ENCODE data around the gene PSMD4. TPM values are rescaled to one million over a fixed set of nuclear protein-coding genes. Genes with fewer than 3 reads are reported as not detected.
"Not testable (repeated sequence)": the region's sequence is repeated elsewhere in the genome, so short reads cannot be mapped to it uniquely, and the experiment has no call there.

Gene PSMD4
- polyA plus RNA-seq (ENCODE audit: insufficient read length in 4 of 4): 100 to 1,000 TPM; 107 to 174 (median 153) TPM

DNA sequence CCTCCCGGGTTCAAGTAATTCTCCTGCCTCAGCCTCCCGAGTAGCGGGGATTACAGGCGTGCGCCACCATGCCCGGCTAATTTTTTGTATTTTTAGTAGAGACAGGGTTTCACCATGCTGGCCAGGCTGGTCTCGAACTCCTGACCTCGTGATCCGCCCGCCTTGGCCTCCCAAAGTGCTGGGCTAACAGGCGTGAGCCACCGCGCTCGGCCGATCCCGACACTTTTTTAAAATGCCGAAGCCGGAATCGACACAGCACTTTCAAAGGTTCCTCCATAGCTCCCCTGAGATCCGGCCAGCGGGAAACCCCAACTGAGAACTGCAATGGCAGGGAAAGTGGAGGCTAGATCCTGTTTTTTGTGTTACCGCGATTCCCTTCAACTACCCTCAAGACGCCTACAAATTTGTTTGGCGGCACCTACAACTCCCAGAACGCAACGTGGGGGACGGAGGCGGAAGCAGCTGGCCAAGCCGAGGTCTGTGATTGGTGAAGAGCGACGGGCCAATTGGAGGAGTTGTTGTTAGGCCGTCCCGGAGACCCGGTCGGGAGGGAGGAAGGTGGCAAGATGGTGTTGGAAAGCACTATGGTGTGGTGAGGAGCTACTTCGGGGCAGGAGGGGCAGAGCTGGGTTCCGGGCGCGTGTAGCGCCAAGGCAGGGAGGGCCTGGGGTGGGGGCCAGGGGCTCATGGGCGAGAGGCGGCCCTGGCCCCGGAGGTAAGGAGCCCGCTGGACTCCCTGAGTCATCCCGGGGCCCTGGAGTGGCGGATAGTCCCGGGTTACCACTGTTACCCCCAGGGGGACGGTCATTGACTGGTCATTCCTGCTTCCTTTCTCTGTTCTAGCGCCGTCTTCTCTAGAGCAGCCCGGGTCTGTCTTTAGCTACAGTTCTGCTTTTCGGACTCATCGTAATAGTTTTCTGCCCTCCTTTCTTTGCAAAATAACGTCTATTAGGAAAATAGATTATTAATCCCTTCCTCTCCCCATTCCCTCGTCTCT, at the start of gene PSMD4:
PSMD4 (plus strand) TSS at position 518 of the 997 bp plus-strand sequence; CDS start at position 567, 49 bp downstream.
- DNase-seq (ENCODE audit: low read depth in 4 of 4, low spot score in 3 of 4): peak; percentile 91 to 98 (median 94)

DNA sequence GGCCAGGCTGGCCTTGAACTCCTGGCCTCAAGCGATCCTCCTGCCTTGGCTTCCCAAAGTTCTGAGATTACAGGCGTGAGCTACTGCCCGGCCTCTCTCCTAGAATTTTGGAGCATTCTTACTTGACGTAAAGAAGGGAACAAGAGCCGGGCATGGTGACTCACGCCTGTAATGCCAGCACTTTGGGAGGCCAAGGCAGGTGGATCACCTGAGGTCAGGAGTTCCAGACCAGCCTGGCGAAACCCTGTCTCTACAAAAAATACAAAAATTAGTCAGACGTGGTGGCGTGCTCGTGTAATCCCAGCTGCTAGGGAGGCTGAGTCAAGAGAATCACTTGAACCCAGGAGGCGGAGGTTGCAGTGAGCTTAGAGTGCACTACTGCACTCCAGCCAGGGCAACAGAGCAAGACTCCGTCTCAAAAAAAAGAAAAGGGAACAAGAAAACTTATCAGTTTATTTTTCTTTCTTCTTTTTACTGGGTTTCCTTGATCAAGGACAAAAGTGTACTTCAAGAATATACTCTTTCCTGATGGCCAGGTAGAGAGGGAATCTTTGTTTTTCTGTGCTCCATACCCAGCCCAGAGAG, 49.1 kb upstream of the PSMD4 start:
- DNase-seq (ENCODE audit: low read depth in 4 of 4, low spot score in 3 of 4): not testable (repeated sequence)

DNA sequence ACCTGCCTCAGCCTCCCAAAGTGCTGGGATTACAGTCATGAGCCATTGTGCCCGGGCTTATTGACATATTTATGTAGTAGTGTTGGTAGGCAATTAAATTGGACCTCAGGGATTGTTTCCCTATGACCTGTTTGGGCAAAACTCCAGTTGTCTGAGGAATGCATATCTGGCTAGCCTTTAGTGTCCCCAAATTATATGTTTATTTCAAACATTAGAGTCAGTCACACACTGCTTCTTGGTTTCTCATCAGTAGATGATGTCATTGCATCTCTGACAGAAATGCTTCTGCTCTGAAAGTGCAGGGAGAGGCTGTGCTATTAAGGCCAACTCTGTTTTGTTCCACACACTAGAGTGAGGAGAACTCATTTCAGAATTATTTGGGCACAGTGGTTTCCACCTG, 43.7 kb upstream of the PSMD4 start:
- DNase-seq (ENCODE audit: low read depth in 4 of 4, low spot score in 3 of 4): no peak

DNA sequence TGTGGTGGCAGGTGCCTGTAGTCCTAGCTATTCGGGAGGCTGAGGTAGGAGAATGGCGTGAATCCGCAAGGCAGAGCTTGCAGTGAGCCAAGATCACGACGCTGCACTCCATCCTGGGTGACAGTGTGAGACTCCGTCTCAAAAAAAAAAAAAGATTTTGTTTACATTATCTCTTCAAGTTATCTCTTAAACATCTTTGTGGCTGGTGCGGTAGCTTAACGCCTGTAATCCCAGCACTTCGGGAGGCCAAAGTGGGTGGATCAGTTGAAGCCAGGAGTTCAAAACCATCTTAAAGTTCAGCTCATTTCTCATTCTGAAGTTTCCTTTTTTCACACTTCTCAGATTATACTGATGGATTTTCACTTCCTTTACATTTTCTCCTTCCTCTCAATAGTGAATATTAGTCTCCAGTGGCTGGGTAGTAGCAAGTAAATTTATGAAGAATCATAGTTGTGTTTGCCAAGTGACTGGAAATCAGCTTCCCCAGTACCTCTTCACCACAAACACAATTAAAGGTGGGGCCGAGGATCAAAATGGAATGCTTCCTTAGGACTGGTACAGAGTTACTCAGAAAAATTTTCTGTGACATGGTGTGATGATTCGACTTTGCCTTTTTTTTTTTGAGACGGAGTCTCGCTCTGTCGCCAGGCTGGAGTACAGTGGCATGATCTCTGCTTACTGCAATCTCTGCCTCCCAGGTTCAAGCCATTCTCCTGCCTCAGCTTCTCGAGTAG, 42.4 kb upstream of the PSMD4 start:
- DNase-seq (ENCODE audit: low read depth in 4 of 4, low spot score in 3 of 4): no peak

DNA sequence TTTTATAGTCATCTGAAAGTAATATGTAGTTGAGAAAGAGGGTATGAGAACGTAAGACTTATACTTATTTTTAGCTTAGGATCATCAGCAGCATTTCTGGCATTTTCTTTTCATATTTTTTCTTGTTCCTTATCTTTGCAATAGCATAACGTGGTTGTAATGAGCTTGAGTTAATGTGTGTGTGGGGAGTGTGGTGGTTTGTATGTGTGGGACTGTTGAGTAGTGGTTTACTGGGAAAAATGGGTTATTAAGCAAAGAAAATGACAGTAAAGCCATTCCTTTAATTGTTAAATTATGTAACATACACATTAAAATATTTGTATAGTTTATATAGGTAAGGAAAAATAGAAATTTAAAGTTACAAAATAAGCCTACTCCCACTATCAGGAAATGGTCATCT, 41.0 kb upstream of the PSMD4 start:
- DNase-seq (ENCODE audit: low read depth in 4 of 4, low spot score in 3 of 4): no peak

DNA sequence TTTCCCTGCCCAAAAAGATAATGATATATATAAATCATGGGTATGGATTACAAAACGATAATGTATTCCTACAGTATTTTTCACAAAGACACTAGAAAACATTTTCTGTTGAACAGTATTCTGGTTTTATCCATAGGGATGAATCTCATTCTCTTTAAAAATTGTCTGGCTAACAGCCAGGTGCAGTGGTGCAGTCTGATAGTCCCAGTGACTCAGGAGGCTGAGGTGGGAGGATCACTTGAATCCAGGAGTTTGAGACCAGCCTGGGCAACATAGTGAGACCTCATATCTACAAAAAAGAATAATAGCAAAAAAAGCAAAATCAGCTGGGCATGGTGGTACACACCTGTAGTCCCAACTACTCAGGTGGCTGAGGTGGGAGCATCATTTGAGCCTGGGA, 32.9 kb upstream of the PSMD4 start:
- no peak for DNase-seq (ENCODE audit: low read depth in 4 of 4, low spot score in 3 of 4)

DNA sequence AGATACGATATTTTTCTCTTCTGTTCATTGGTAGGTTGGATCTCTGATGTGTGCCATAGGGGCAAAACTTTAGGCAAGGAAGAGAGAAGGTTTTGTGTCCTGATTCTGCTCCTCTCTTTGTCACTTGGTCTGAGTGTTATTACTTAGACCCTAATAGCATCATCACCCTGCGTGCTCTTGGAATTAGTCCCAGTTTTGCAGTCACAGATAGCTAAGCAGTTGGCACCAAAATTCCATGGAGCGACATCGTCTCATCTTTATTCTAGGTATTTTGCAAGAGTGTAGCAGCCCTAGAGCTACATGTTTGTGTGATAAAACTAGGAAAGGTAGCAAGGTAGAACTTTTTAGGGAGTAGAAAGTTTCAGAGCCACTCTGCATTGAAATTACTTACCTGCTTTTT, 32.4 kb upstream of the PSMD4 start:
- DNase-seq (ENCODE audit: low read depth in 4 of 4, low spot score in 3 of 4): no peak

DNA sequence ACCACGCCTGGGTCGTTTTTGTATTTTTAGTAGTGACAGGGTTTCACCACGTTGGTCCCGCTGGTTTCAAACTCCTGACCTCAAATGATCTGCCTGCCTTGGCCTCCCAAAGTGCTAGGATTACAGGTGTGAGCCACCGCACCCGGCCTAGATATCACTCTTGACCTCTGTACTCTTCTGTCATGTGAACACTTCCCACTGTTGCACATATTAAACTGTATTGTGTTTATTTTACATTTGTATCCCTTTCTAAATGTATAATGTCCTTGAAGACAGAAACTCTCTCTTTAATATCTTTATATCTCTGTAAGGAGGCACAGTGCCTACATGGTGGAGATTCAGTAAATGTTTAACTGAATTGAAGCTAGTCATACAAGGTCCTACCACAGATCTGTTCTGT, 19.3 kb upstream of the PSMD4 start:
- DNase-seq (ENCODE audit: low read depth in 4 of 4, low spot score in 3 of 4): no peak

DNA sequence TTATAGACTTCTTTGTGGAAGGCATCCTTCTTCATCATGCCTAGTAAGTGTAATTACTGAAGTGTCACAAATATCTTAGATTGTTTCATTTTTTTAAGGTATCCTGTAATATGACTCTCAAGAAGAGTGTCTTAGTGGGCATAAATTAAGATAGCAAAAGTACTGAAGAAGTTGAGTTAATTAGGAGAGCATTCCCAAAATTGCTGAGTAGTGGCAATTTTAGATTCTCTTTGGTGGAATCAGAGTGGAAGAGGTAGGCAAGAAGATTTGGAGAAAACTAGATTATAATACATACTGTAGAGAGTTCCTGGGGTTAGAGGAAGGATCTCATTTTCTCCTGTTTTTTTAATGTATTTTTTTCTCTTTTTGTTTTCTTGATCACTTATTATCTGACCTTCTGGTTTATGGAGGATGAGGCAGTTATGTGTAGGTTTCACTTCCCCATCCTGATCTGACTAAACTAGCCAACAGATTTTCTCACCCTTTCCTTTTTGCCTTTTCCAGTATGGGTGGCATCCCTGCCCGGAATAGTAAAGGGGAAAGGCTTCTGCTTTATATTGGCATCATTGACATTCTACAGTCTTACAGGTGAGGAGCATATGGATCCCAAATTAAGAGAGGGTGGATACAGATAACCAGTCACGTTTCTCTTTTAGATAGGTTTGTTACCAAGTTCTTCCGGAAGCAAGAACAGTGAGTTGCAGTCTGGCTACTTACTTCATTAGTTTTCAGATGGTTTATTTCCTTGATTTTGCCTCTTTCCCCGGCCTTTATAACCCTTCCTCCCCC, 16.7 kb upstream of the PSMD4 start:
- no peak for DNase-seq (ENCODE audit: low read depth in 4 of 4, low spot score in 3 of 4)

DNA sequence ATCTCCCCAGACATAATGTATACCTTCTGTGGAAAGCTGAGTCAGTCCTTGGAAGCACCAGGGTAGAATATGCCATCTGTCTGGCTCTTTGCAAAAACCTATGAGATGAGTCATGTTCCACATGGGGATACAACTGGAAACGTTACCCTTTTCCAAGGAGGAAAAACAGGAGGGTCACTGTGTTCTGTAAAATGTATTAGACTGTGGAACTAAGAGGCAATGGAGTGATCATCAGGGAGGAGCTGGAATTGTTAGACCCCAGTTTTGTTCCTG, 16.1 kb upstream of the PSMD4 start:
- no peak for DNase-seq (ENCODE audit: low read depth in 4 of 4, low spot score in 3 of 4)

DNA sequence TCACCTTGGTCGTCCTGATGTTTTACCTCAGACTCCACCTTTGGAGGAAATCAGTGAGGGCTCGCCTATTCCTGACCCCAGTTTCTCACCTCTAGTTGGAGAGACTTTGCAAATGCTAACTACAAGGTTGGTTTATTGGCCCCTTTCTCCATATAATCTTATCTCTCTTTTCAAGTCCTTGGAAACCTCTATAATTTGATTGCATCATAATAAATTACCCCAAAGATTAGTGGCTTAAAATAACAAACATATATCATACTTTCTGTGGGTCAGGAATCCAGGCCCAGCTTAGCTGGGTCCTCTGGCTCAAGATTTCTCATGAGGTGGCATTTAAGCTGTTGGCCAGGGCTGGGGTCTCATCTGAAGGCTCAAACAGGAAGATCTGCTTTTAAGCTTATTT, 12.1 kb upstream of the PSMD4 start:
- no peak for DNase-seq (ENCODE audit: low read depth in 4 of 4, low spot score in 3 of 4)

DNA sequence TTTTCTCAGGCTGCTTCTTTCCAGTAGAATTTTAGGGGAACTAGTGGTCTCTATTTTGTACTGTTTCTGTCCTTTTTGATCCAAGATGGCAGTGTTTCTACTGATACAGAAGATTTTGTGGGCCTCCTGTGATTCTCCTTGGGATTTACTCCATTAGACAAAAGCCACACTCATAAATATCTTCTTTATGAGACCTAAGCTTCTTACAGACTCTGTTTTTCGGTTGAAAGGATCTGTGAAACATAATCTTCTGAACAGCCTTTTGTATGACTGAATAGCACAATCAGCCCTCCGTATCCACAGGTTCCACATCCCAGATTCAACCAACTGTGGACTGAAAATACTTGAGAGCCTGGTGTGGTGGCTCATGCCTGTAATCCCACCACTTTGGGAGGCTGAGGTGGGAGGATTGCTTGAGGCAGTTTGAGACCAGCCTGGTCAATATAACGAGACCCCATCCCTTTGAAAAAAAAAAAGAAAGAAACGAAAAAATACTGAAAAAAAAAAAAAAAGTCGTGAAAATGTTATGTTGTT, 10.8 kb upstream of the PSMD4 start:
- no peak for DNase-seq (ENCODE audit: low read depth in 4 of 4, low spot score in 3 of 4)

DNA sequence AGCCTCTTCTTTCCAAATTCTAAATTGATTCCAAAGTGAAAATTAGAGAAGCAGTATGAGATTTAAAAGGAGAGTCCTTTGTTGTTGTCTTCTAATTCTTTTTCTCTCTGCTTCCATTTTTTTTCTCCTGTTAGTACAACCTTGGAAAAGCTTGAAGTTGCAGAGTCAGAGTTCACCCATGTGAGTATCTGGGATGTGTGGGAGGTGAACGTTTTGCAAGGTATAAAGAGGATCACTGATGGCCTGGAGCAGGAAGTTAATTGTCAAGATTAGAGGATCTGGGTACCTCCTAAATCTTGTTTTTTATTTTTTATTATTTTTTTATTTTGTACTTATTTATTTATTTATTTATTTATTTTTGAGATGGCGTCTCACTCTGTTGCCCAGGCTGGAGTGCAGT, 7.7 kb upstream of the PSMD4 start:
- no peak for DNase-seq (ENCODE audit: low read depth in 4 of 4, low spot score in 3 of 4)

DNA sequence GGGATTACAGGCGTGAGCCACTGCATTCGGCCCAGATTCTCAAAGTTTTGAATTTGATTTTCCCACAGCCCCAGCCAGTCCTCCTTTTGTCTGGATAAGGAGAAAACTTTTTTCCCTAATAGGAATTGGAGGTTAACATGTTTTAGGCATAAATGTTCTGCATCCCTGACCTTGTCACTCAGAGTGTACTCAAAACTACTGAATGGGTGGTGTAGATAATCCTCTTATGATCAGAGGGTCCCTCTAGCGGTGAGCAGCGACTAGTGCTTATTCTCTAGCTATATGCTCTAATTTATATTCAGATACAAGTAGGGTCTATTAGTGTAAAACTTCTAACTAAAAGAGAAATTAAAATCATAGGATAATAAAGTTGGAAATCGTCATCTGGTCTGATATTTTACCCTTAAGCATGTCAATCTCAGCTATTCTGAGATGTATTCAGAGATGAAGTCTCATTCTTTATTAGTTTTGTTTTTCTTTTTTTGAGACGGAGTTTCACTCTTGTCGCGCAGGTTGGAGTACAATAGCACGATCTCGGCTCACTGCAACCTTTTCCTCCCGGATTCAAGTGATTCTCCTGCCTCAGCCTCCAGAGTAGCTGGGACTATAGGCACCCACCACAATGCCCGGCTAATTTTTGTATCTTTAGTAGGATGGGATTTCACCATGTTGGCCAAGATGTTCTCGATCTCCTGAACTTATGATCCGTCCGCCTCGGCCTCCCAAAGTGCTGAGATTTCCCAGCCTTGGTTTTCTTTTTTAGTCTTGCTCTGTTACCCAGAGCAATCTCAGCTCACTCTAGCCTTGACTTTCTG, 2.7 kb upstream of the PSMD4 start:
- peak in 3 of 4 donors; percentile 26 to 45 (median 44) for DNase-seq (ENCODE audit: low read depth in 4 of 4, low spot score in 3 of 4)

DNA sequence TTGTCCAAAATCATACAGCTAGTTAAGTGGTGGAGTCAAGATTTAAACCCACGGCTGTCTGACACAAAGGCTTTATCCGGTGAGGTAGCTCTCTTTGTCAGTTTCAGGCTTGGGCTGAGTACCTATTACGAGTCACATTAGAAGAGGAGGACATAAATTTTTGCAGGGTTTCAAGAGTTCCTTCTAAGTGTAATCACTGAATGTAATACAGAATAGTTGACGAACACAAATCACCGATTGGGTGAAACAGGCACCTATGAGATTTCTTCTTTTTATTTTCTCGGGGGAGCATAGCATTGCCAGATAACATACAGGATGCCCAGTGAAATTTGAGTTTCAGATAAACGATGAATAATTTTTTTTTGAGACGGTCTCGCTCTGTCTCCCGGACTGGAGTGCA, 847 bp downstream of the PSMD4 start:
- no peak for DNase-seq (ENCODE audit: low read depth in 4 of 4, low spot score in 3 of 4)

DNA sequence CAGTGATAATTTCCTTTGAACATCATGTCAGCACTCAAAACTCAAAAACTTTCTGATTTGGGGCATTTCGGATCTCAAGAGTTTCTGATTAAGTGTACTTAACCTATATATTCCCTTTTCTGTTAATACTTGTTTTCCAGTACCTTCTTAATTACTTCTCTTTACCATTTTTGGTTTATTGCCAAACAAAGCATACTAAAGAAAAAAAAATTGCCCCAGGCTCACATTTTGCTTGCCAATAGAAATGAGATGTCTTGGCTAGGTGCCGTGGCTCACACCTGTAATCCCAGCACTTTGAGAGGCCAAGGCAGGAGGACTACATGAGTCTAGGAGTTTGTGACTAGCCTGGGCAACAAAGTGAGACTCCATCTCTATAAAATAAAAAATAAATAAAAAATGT, 4.8 kb downstream of the PSMD4 start:
- no peak for DNase-seq (ENCODE audit: low read depth in 4 of 4, low spot score in 3 of 4)

DNA sequence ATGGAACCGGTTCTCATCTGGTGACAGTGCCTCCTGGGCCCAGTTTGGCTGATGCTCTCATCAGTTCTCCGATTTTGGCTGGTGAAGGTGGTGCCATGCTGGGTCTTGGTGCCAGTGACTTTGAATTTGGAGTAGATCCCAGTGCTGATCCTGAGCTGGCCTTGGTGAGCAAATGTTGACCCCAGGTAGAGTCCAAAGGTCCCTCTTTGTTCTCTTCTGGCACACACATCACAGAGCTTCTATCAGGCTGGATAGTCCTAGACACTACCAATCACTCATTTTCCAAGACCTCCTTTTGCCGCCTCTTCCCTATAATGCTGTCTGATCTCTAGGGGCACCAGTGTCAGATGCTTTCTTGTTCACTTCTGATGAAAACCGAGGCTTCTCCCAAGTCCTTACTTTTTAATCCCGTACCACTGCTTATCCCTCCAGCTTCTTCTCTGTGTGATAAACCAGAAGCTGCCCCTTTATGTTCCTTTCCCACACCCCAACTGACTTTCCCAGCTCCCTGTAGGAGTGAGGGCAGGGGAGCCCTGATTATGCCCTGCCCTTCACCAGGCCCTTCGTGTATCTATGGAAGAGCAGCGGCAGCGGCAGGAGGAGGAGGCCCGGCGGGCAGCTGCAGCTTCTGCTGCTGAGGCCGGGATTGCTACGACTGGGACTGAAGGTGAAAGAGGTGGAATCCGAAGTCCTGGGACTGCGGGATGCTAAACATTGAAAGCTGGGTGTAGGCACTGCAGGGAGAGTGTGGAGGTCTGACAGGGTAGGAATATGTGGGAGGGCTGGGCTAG, 11.1 kb downstream of the PSMD4 start:
- no peak for DNase-seq (ENCODE audit: low read depth in 4 of 4, low spot score in 3 of 4)

DNA sequence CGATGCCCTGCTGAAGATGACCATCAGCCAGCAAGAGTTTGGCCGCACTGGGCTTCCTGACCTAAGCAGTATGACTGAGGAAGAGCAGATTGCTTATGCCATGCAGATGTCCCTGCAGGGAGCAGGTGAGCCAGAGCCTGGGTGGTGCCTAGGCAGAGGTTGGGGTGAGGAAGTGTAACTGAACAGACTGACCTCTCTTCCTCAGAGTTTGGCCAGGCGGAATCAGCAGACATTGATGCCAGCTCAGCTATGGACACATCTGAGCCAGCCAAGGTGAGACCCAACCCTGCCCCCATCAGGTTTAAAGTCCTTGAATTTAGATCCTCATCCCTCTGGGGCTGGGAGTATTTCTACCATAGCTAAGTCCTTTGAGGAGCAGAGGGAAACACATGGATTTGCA, 11.8 kb downstream of the PSMD4 start:
- DNase-seq (ENCODE audit: low read depth in 4 of 4, low spot score in 3 of 4): no peak

DNA sequence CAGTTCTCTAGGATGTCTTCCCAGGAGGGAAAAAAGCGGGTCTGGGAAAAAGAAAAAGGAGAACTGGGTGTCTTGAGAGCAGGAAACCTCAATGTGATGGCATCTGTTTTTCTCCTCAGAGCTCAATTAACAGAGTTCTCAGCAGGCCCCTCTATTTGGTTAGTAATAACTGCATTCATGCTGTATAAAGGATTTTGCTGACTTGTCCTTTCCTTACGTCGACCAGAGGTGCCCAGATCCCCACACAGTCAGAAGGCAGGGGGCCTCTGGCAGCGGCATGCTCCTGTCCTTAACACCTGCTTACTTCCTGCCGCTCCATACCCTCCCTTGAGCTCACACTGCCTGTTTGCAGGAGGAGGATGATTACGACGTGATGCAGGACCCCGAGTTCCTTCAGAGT, 12.3 kb downstream of the PSMD4 start:
- DNase-seq (ENCODE audit: low read depth in 4 of 4, low spot score in 3 of 4): no peak

Measured in left renal pelvis (tissue), 4 donors.